ENCODE results near the gene ABCD2.
"Not testable (repeated sequence)": the region's sequence is repeated elsewhere in the genome, so short reads cannot be mapped to it uniquely, and the experiment has no call there.

Gene ABCD2

DNA sequence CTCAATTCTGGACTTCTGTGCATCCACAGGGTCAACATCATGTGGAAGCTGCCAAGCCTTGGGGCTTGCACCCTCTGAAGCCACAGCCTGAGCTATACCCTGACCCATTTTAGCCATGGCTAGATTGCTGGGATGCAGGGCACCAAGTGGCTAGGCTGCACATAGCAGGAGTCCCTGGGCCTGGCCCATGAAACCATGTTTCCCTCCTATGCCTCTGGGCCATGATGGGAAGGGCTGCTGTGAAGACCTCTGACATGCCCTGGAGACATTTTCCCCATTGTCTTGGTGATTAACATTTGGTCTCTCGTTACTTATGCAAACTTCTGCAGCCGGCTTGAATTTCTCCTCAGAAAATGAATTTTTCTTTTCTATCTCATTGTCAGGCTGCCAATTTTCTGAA, 92.6 kb downstream of the ABCD2 start:
- DNase-seq: no peak

GRCh38 chr12:39522167-39522566, 97.4 kb downstream of the ABCD2 start:
- DNase-seq: not testable (repeated sequence)

DNA sequence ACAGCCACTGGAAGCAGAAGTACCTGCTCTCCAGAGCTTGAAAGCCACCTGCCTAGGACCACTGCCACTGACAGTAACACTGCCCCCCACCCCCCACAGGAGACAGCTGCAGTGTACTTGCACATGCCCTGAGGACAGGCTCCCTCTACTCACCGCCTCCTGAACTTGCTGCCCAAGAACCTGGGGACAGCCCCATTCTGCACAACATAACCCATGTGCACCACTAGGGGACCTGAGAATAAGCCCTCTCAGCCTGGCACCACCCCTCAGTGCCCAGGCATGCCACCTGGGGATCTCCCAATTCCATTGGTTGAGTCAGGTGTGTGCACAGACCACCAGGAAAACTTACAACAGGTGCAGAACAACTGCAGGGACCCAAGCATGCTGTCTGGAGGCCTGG, 109.6 kb downstream of the ABCD2 start:
- no peak for DNase-seq

- no peak for DNase-seq
These were observed 114.0 kb downstream of the ABCD2 start for GRCh38 chr12:39505554-39505953.

DNA sequence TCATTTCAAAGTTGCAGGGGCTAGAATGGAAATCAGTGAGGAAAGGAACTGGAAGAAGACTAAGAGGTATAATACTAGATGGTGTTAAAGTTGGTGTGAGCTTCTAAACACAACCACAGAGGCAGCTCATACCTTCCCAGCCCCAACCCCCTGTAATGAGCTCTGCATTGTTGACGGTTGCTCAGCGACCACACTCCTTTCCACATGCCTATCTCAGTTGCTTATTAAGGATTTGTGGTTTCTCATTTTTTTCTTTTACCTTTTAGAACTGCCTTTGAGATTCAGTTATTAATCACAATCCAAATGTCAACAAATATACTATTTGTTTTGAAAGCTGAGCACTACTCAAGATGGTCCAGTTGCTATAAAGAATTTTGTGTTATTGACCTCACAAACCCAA, 114.6 kb downstream of the ABCD2 start:
- no peak for DNase-seq

GRCh38 chr12:39503439-39503838, 116.2 kb downstream of the ABCD2 start:
- DNase-seq: no peak

GRCh38 chr12:39502726-39503125, 116.9 kb downstream of the ABCD2 start:
- no peak for DNase-seq

Measured in NCI-H526 (cell line).